ENCODE data around the gene HP1BP3.

The HP1BP3 gene

DNA sequence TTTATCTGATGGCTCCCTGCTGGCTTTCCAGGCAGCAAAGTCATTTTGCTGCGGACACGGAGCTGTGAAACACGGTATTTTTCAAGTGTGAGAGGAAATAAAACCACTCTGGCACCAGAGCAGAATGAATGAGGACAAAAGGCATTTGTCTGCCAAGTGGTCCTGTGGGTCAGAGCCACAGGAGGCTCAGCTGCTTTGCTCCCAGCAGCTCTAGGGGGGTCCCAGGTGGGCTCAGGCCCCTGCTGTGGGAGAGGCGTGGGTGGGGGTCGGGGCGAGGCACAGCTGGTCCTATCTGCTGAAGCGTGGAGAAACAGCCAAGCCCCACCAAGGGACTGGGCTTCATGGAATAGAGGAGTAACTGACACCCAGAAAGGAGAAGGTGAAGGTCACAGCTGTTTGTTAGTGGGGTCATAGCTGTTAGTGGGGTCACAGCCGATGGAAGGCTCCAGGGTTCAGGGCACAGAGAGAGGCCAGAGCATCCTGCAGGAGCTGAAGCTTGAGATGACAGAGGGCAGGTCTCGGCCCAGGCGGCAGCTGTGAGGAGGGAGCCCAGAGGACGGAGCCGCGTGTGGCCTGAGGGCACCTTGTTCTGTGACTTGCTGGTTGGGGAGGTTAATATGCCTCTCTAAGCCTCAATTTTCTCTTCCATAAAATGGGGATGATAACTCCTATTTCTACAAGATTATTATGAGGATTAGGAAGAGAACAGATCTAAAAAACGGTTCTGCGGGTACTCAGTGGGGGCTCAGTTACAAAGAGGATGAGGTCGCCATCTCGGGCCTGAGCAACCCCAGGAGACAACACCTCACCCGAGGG is 76.4 kb downstream of the HP1BP3 start:
- DNase-seq, result no peak

DNA sequence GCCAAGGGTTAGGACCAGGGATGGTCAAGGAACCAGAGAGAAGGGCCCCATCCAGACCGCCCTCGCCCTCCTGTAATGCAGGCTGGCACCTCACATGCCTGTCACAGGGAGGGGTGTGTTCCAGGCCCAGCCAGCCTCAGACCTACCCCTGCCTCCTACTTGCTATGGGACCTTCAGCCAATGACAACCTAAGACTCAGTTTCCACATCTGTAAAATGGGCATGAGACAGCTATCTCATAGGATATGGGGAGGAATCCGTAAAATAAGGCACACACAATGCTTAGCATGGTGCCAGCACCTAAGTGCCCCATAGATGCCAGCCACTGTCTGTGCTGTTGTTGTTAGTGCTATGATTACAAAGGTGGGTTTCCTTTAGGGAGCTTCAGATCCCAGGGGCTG is 77.2 kb downstream of the HP1BP3 start:
- no peak for DNase-seq

DNA sequence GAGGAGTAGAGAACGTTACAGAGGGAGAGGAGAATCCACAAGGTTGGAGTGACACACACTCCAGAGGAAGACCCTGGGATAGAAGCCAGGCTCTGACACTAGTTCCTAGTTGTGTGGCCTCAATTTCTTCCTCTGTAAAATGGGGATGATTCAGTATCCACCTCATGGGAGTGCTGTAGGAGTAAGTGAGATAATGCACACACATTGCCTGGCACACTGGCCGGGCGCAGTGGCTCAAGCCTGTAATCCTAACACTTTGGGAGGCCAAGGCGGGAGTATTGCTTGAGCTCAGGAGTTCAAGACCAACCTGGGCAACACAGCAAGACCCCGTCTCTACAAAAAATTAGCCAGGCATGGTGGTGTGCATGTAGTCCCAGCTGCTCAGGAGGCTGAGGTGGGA is 78.2 kb downstream of the HP1BP3 start:
- DNase-seq, result no peak

DNA sequence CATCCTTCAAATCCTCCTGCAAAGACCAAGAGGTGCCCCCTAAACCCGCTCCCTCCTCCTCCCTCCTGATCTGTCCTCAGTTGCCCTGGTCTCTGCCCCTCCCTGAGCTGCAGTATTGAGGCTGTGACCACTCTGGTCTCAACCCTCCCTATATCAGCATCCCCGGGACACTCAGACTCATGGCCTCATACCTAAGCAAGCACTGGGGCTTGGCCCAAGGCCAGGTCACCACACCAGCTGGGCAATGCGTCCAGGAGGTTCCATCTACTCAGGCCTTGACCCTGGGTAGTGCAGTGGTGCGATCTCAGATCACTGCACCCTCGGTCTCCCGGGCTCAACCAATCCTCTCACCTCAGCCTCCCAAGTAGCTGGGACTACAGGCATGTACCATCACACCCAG is 79.0 kb downstream of the HP1BP3 start:
- peak; percentile 12 to 34 for DNase-seq

DNA sequence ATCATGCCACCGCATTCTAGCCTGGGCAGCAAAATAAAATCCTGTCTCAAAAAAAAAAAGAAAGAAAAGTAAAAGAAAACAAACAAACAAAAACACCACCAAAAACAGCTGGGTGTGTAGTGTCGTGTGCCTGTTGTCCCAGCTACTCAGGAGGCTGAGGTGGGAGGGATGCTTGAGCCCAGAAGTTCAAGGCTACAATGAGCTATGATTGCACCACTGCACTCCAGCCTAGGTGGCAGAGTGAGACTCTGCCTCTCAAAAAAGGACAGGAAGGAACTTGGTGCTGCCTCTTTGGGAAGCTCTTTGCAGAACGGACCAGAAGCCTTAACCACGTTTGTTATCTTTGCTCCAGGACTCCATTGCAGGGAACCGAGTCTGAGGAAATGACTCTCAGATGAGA is 80.3 kb downstream of the HP1BP3 start:
- no peak for DNase-seq

DNA sequence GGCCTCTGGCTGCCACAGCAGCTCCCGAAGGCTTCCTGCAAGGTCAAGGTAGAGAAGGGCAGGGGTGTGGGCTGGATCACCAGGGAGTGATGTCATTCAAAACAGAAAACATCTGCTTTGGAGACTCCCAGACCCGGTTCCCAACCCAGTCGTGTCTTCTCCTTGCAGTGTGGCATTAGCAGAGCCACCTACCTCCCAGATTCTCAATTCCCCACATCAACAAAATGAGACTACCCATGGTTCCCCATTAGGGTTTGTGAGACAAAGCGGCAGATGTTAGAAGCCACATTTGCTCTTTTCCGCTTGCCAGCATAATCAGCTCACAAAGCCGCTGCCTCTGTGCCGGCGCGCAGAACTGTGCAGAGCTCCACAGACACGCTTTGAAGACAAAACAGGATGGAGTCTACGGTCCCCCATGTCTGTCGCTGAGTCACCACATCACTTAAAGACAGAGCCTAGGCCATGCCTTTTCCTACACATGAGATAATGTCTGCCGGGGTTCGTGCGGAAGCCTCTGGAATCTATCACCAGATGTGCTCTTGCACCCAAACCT is 81.8 kb downstream of the HP1BP3 start:
- no peak for DNase-seq

DNA sequence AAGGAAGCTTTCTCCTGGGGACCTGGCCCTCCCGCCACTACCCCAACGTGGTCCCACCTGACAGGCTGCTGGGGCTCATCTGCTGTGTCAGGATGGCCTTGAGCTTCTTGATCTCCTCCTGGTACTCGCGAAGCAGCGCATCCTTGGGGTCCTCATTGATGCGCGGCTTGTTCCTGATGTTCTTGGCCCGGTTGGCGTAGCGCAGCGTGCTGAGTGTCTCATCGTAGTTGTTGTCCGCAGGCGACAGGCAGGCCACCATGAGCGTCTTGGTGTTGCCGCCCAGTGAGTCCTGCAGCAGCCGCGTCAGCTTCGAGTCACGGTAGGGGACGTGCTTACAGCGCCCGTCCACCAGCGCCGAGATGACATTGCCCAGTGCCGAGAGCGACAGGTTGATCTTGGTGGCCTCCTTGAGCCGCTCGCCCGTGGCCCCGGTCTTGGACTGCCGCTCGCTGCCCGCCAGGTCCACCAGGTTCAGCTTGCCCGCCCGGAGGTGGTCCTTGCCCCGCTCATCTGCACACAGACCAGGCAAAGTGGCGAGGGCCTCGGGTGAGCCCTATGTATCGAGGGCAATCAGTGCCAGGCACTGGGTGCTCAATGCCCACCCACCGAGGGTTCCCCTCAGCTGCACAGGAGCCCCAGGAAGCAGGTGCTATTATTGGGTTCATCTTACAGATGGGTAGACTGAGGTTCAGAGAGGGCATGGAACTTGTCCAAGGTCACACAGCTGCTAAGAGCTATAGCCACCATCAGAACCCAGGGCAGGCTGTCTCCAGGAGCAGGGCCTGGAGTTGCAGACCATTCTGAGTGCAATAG is 82.5 kb downstream of the HP1BP3 start:
- DNase-seq, result no peak

DNA sequence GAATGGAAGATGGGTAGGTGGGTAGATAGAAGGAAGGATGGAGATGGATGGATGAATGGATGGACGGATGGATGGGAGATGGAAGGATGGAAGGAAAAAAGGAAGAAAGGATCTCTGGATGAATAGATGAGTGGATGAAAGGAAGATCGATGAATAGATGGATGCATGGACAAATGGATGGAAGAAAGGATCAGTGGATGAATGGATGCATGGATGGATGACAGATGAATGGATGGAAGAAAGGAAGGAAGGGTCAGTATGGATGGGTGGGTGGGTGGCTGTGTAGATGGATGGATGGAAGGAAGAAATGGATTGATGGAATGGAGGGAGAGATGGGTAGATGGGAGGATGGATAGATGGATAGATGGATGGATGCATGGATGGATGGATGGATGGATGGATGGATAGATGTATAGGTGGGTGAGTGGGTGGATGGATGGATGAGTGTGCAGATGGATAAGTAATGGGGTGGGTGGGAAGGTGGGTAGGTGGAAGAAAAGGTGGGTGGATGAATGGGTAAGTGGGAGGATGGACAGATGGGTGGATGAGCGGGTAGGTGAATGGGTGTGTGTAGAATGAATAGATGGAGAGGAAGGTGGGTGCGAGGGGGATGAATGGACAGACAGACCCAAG is 83.9 kb downstream of the HP1BP3 start:
- DNase-seq, result no peak

DNA sequence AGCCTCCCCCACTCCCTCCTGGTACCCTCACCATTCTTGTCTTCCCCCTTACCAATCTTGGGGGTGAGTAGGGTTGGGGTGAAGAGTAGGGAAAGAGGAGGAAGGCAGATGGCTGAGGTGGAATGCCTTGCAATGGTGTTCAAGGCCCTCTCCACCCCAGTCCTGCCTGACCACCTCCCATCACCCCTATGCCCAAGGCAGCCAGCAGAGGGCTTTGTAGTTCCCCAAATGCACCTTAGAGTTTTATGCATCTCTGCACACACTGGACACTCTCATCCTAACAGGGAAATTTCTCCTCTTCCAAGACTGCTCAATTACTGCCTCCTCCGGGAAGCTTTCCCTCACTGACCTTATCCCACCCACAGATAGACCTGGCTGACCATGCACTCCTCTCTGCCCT is 84.7 kb downstream of the HP1BP3 start:
- DNase-seq, result no peak

DNA sequence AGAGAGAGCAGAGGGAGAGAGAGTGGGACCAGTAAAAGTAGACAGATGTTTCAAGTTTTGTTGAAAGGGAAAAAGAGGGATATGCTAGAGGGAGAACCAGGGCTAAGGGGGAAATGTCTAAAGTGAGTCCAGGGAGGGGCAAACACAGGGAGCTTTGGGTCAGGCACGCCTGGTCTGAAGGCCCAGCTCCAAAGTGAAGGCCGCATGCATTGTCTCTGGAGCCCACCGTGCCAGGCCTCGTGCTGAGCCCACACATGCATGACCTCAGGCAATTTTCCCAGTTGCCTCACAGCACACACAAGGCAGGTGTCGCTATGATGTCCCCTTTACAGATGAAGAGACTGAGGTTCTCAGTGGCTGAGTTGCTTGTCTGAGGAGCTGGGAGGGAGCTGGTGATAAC is 85.3 kb downstream of the HP1BP3 start:
- DNase-seq, result no peak

DNA sequence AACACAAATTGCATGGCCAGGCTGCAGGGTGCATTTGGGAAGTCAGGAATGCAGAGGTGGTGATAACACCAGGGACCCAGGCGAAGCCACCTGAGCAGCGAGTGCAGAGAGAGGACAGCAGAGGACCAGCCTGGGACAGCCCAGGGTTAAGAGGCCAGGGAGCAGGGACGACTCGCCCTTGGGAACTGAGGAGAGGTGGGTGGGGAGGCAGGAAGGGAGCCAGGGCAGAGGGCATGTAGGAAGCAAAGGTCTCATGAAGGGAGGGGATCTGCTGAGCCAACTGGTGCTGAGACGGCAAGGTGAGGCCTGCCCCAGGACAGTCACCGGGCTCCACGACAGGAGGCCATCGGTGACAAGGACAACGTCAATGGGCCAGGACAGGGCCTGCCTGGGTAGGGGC is 85.7 kb downstream of the HP1BP3 start:
- no peak for DNase-seq

DNA sequence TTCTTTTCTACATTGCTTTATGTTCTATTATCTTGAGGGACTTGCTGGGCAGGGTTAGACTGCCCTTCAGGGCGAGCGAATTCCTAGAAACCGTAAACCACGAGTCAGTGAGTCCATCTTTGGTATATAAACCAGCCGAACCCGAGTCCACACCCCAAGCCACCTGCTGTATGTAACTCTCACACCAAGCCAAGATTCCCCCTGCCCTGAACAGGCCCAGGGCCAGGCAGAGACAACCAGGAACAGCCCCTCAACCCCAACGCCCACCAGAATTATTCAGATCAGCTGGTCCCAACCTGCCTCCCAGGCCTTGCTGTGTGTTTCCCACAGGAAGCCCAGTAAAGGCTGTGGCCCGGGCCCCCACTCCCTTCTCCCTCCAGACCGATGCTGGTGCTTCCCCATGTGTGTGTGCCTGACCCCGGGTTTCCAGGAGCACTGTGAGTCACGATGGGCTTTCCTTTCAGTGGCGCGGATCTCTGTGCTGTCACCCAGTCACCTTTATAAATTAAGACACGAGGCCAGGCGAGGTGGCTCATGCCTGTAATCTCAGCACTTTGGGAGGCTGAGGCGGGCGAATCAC is 86.4 kb downstream of the HP1BP3 start:
- DNase-seq, result no peak

DNA sequence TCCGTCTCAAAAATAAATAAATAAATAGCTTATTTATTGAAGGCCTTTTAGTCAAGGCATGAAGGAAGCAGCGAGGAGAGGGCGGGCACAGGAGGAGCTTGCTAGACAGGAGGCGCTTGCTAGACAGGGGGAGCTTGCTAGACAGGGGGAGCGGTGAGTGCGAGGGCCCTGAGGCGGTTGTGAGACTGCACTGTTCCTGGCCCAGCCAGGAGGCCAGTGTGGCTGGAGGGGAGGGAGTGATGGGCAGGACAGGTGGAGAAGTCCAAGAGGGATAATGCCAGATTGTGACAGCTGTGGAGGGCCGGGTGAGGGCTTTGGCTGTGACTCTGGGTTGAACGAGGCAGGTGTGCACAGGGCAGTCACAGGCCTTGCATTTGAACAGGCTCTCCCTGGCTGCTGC is 87.5 kb downstream of the HP1BP3 start:
- peak; percentile 76 to 78 for DNase-seq

DNA sequence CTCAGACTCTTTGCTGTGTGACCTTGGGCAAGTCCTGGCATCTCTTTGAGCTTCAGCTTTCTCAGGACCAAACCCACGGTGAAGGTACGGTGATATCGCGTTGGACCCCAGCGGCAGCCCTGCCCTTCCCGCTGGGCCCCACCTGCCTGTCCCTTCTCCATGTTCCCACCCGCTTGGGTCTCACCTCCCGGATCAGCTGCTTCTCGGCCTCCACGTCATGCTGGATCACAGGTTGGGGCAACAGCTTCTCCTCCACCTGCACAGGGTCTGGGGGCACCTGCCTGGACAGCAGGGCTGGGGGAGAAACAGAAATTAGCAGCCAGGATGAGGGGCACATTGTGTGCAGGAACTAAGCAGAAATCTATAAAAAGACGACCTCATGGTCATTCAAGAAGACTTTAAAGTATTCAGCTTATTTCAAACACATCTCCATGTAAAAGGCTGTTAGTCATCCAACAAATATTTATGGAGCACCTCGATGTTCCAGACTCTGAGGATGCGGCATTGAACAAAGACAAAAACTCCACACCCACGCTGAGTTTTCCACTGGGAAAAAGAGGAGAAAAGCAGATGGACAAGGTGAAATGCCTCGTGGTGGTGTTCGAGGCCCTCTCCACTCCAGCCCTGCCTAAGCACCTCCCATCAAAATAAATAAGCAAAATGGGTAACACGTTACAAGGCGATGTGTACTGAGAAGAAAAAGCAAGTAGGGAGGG is 88.8 kb downstream of the HP1BP3 start:
- no peak for DNase-seq

DNA sequence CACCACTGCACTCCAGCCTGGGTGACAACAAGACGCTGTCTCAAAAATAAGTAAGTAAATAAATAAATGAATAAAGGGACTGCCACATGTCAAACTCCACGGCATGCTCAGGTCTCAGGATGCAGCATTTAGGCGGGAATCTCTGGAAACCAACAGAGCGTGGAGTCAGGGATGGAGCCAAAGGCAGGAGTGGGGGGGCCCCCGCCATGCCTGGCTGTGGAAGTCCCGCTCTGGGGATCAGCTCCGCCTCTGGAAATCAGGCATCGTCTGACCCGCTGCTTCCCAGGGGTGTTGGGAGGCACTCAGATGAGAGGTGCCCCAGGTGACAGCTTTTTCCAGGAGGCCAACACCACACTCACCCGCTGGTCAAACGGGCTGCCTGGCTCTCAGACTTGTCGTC is 89.5 kb downstream of the HP1BP3 start:
- DNase-seq, result no peak

DNA sequence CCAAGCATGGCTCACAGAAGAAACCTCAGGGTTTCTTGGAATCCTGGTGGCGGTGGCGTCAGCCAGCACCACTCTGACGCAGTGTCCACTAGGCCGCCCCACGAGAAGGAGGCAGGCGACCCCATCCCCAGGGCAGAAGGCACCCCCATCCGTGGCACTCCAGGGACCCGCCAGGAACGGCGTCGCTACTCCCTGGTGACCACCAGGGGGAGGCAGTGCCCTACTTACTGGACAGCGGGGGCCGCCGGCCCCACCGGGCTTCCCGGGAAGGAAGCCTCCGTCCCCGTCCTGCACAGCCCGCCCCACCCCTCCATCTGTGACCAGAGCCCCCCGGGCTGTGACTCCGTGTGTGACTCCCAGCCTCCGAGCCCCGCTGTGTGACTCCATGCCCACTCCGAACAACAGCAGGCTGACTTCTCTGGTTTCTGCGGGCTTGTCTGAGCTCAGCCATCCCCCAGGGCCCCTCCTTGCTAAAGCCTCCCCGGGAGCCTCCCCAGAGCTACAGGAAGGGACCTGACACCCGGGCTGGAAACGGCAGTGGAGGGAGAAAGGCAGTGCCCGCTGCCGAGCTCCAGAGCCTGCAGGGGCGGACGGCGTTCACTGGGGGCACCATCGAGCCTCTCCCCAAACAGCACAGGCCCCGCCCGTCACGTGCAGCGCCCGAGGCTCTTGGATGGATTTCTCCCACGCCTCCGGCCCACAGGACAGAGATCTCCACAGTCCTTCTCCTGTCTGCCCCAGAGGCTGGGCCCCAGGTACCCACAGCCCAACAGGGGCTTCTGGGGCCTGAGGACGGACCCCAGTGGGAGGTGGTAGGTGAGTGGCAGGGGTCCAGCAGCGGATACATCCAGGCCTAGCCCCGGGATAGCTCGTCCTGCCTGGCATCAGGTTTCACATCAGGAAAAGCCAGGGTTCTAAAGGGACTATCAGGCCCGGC is 90.4 kb downstream of the HP1BP3 start:
- DNase-seq, result peak; percentile 85 to 88

DNA sequence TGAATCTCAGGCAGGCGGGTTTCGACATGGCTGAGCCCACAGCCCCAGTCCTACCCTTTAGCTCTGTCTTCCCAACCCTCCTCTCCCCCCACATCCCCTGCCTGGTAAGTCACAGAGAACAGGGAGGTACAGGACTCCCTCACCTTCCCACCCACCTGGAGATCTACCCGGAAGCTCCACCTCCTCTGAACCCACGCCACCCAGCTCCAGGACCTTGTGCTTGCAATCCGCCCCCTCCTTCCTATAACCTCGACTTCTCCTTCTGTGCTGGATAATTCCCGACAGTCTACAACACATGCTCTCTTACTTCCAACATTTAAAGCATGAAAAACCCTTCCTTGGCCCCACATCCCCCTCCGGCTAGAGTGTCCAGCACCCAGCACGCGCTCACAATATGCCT is 91.6 kb downstream of the HP1BP3 start:
- no peak for DNase-seq

DNA sequence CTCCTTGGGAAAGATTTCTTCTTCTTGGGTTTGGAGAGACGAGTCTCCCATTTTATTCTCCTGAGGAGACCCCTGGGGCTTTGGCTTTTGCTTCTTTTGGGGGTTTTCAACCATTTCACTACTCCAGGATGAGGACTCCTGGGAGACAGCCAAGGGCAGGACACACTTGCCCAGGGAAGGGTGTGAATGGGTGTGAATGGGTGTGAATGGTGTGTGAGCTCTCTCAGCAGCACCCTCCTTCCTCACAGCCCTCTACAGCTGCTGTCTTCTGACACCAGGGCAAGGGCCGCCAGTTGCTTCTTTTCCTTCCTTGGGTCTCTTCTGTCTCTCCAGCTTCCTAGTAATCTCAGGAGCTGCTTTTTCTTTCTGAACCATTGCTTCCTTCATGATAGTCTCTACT is 93.5 kb downstream of the HP1BP3 start:
- no peak for DNase-seq
